Spleen (tissue), 7 donors: ENCODE data around the gene NPAS4.

Source experiments
- CTCF ChIP-seq, 11 experiments: fragments of 200-600 bp in 7 of 11; fragments of 450-650 bp in 4 of 11; sonication (generic) in 4 of 11; IDR thresholded peaks in 8 of 11; conservative IDR thresholded peaks in 3 of 11; 1 replicate in 7 of 11; 2 replicates in 4 of 11; pipeline versions ENCODE4 v1.4.0 to v1.8.0; 2016 to 2021; ENCODE audit warnings: antibody characterized with exemption in 11 of 11, inconsistent platforms in 4 of 11, mild to moderate bottlenecking in 1 of 11
- POLR2A ChIP-seq, 3 donors: fragments of 450-650 bp; IDR thresholded peaks; one replicate each; pipeline ENCODE4 v1.5.1; 2017; ENCODE audit warnings: antibody characterized with exemption in 3 of 3, mild to moderate bottlenecking in 1 of 3
- donor health status: DM: no; HTN: no; CAD: no; lungs with moderate emphysema.
- donor health status: DM: no; HTN: no; CAD: no.
- donor health status: DM: no; HTN: no; CAD: no.

- TF ChIP-seq POLR2A (IDR thresholded peaks at IDR 0.05) (no peak), CTCF (IDR thresholded peaks at IDR 0.05 in 8 of 11, conservative IDR thresholded peaks at IDR 0.05 in 3 of 11) (no peak)
Observed at GRCh38 chr11:66451663-66452062, 30.8 kb downstream of the NPAS4 start.
